OCI-LY7 (cell line): ENCODE measurements around the gene APC. TPM values are rescaled to one million over a fixed set of nuclear protein-coding genes. Genes with fewer than 3 reads are reported as not detected.

Experiments
- BruUV-seq: library from RNA; stranded (reverse); fragments of 400-500 nt; replicated peaks from 2 replicates; lab custom pipeline; 2021; lab: Mats Ljungman, UMichigan
- CTCF ChIA-PET: fragments of 300-600 bp; sonication (Branson Sonifier 250); formaldehyde crosslinking; loops from one replicate; lab custom pipeline; 2022; ENCODE audit warnings: antibody characterized with exemption; ENCODE audit not compliant: unreplicated experiment; lab: Charles Lee
- POLR2A ChIA-PET: fragments of 300-600 bp; sonication (Branson Sonifier 250); formaldehyde crosslinking; loops from one replicate; lab custom pipeline; 2022; ENCODE audit warnings: antibody characterized with exemption; lab: Charles Lee
- DNase-seq: peaks from one replicate; pipeline ENCODE4 v3.0.0-alpha.2; 2015; ENCODE audit warnings: low spot score
- H2AFZ ChIP-seq: fragments of 200-600 bp; sonication (generic), shearing (Covaris generic); 2 replicates; pipeline ENCODE4 v1.6.1; 2014; ENCODE audit warnings: mild to moderate bottlenecking, antibody characterized with exemption, low read length, moderate library complexity
- H3K27ac ChIP-seq: fragments of 200-600 bp; sonication (generic); 2 replicates; pipeline ENCODE4 v1.5.1; 2014; ENCODE audit warnings: mixed run types, low read depth, mild to moderate bottlenecking, moderate library complexity, low read length, inconsistent platforms; ENCODE audit not compliant: poor library complexity, severe bottlenecking
- H3K36me3 ChIP-seq: fragments of 200-600 bp; sonication (generic); 2 replicates; pipeline ENCODE4 v1.6.1; 2014; ENCODE audit warnings: mild to moderate bottlenecking, antibody characterized with exemption, low read length, moderate library complexity, mixed read lengths; ENCODE audit not compliant: insufficient read depth
- H3K4me1 ChIP-seq: fragments of 200-600 bp; sonication (generic); 2 replicates; pipeline ENCODE4 v1.5.1; 2014; ENCODE audit warnings: mild to moderate bottlenecking, low read length; ENCODE audit not compliant: insufficient read depth, poor library complexity, severe bottlenecking
- H3K4me2 ChIP-seq: fragments of 200-600 bp; sonication (generic); 2 replicates; pipeline ENCODE4 v1.6.1; 2014; ENCODE audit warnings: mild to moderate bottlenecking, low read length
- H3K4me3 ChIP-seq: fragments of 200-600 bp; sonication (generic); 2 replicates; pipeline ENCODE4 v1.5.1; 2014; ENCODE audit warnings: mild to moderate bottlenecking, low read depth, low read length; ENCODE audit not compliant: poor library complexity, severe bottlenecking
- H3K79me2 ChIP-seq: fragments of 200-600 bp; sonication (generic); 2 replicates; pipeline ENCODE4 v1.6.1; 2016; ENCODE audit warnings: low read depth, mild to moderate bottlenecking, low read length, moderate library complexity, mixed read lengths; ENCODE audit not compliant: insufficient read depth
- H3K9me2 ChIP-seq: fragments of 200-600 bp; sonication (generic); 2 replicates; pipeline ENCODE4 v1.6.1; 2016; ENCODE audit warnings: mild to moderate bottlenecking, low read length, mixed read lengths; ENCODE audit not compliant: insufficient read depth
- H3K9me3 ChIP-seq: fragments of 200-600 bp; sonication (generic); 2 replicates; pipeline ENCODE4 v1.6.1; 2014; ENCODE audit warnings: mild to moderate bottlenecking, mixed run types, low read length, mixed read lengths
- H4K20me1 ChIP-seq: fragments of 200-600 bp; sonication (generic); 2 replicates; pipeline ENCODE4 v1.6.1; 2014; ENCODE audit warnings: mild to moderate bottlenecking, antibody characterized with exemption, low read length, moderate library complexity, mixed read lengths; ENCODE audit not compliant: insufficient read depth
- CTCF ChIP-seq: fragments of 200-600 bp; sonication (generic); conservative IDR thresholded peaks from 2 replicates; pipeline ENCODE4 v1.5.1; 2014; ENCODE audit warnings: mild to moderate bottlenecking, antibody characterized with exemption, low read length, moderate library complexity, mixed read lengths
- EZH2phosphoT487 ChIP-seq: fragments of 200-600 bp; sonication (generic); IDR thresholded peaks from 2 replicates; pipeline ENCODE4 v1.6.1; 2018; ENCODE audit warnings: low read depth, borderline replicate concordance, mild to moderate bottlenecking, mixed run types, antibody characterized with exemption, low read length, moderate library complexity, mixed read lengths
- intact Hi-C: fragments of 100-400 bp; cut with micrococcal nuclease; formaldehyde crosslinking; loops from one replicate; pipeline ENCODE4 v1.10.0; 2022; ENCODE audit not compliant: unreplicated experiment
- total RNA-seq, 2 experiments: library from RNA; depleted of rRNA in 1 of 2; stranded (reverse); fragments of >200 nt in 1 of 2; shearing (Covaris generic) in 1 of 2; gene quantifications; 2 replicates each; pipeline ENCODE4 v1.2.3, GENCODE V29; 2014 to 2022

Gene APC
- total RNA-seq, 2 experiments from 2014 or later = 33.1 to 34.8 TPM

- peak overlapping the region; percentile 52 for H3K4me2 ChIP-seq
- BruUV-seq = no TSS peak
- TF ChIP-seq EZH2phosphoT487 (no peak), CTCF (no peak)
- no peak overlapping the region for H3K27ac ChIP-seq
- no peak overlapping the region for H3K4me3 ChIP-seq
- POLR2A ChIA-PET = interaction anchor here (0.6 kb wide), 1 partner anchor 120 kb away, joined by 6 read pairs; no protein-coding TSS in a partner anchor
- no peaks in the 10 kb centered on the region for H4K20me1 ChIP-seq
- H3K9me2 ChIP-seq = no peaks in the 10 kb centered on the region
- DNase-seq = no peak
- H3K9me3 ChIP-seq = no peaks in the 10 kb centered on the region
- intact Hi-C loops = loop anchor here (2.0 kb wide), 2 partner anchors 30 to 216 kb away; partner anchors contain the start of genes APC and REEP5
- peak overlapping the region; percentile 98 for H2AFZ ChIP-seq
- peaks cover 27% of the 10 kb centered on the region for H3K4me1 ChIP-seq
- CTCF ChIA-PET = no interaction called here
- peaks cover 18% of the 10 kb centered on the region; the same call in 1 of the 2 replicates for H3K79me2 ChIP-seq
- H3K36me3 ChIP-seq = 0 out of 2 replicates have a peak, but pooled peaks cover under 1% of the 10 kb centered on the region
Measured at GRCh38 chr5:112706446-112707016, 31.2 kb upstream of the APC start.

DNA sequence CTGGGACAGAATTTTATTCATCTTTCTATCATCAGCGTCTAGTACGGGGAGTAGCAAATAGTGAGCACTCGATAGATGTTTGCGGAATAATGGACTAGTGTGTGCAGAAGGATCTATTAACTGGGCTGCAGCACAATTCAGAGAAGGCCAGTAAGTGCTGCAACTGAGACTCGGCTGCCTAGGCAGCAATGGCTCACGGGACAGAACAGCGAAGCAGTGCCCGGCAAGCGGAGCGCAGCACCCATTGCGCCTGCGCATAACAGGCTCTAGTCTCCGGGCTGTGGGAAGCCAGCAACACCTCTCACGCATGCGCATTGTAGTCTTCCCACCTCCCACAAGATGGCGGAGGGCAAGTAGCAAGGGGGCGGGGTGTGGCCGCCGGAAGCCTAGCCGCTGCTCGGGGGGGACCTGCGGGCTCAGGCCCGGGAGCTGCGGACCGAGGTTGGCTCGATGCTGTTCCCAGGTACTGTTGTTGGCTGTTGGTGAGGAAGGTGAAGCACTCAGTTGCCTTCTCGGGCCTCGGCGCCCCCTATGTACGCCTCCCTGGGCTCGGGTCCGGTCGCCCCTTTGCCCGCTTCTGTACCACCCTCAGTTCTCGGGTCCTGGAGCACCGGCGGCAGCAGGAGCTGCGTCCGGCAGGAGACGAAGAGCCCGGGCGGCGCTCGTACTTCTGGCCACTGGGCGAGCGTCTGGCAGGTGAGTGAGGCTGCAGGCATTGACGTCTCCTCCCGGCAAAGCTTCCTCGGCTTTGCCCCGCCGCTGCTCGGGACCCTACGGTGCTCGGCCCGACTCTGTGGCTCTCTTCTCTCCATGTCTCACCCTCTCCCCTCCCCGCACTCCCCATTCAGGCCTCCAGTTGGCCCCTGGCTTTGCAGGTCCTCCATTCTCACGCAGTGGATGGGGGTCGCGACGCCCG, 30.2 kb upstream of the APC start:
- peak; percentile 99 for DNase-seq
- TF ChIP-seq CTCF (0 out of 2 replicates have a peak, but pooled peaks have one; percentile 24), EZH2phosphoT487 (no peak)
- H3K36me3 ChIP-seq = peaks cover 8% of the 10 kb centered on the region; the same call in 1 of the 2 replicates
- H2AFZ ChIP-seq = peak overlapping the region; percentile 98
- no TSS peak for BruUV-seq
- intact Hi-C loops = loop anchor here (2.0 kb wide), 2 partner anchors 29 to 215 kb away; partner anchors contain the start of genes APC and REEP5
- ChIA-PET CTCF (no interaction called here), POLR2A (interaction anchor here (0.9 to 3.8 kb wide), 11 partner anchors 11 to 269 kb away, joined by 3 to 31 read pairs (median 4); partner anchors contain the start of gene DCP2)
- no peaks in the 10 kb centered on the region for H4K20me1 ChIP-seq
- H3K27ac ChIP-seq = peak overlapping the region; percentile 64
- H3K9me3 ChIP-seq = no peaks in the 10 kb centered on the region
- H3K4me2 ChIP-seq = peak overlapping the region; percentile 78
- peaks cover 18% of the 10 kb centered on the region; the same call in 1 of the 2 replicates for H3K79me2 ChIP-seq
- no peaks in the 10 kb centered on the region for H3K9me2 ChIP-seq
- peak overlapping the region; percentile 90 for H3K4me3 ChIP-seq
- peaks cover 27% of the 10 kb centered on the region for H3K4me1 ChIP-seq
